Measurements from ENCODE around the gene ADAM15.

ADAM15 gene

DNA sequence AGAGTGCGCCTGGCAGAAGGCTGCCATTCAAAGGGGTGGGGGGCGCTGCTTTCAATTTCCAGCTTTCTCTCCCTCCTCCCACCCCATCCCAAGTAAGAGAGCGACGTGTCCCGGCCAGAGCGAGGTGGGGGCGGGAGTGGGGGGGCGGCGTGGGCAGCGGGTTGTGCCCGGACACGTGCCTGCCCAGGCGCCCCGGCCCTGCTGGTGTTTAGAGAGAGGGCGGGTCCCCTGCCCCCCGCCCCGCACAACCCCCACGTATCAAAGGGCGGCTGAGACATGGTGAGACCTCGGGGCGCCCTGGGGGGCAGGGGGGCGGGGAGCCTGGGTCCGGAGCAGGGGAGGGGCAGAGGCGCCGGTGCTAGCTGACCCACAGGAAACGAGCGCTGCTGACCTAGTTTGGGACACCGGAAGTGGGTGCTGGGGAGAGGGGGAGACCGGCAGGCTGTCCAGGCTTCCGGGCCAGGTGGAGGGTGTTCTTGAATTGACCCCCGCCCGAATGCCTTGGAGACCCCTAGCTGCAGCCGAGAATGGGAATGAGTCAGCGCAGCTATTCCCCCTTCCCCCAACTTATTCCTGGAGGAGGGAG, 47.3 kb upstream of the ADAM15 start:
- TF ChIP-seq, protein P1, sequence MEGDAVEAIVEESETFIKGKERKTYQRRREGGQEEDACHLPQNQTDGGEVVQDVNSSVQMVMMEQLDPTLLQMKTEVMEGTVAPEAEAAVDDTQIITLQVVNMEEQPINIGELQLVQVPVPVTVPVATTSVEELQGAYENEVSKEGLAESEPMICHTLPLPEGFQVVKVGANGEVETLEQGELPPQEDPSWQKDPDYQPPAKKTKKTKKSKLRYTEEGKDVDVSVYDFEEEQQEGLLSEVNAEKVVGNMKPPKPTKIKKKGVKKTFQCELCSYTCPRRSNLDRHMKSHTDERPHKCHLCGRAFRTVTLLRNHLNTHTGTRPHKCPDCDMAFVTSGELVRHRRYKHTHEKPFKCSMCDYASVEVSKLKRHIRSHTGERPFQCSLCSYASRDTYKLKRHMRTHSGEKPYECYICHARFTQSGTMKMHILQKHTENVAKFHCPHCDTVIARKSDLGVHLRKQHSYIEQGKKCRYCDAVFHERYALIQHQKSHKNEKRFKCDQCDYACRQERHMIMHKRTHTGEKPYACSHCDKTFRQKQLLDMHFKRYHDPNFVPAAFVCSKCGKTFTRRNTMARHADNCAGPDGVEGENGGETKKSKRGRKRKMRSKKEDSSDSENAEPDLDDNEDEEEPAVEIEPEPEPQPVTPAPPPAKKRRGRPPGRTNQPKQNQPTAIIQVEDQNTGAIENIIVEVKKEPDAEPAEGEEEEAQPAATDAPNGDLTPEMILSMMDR (IDR thresholded peaks at IDR 0.05; ENCODE audit: low read depth, low read length), result no peak
- in situ Hi-C loops (cut with HindIII; ENCODE audit: low sequenced_read_pairs), result no loop called here
- peak; percentile 35 for DNase-seq (ENCODE audit: low read depth, low spot score)
- peak overlapping the region; percentile 61 for H3K4me3 ChIP-seq (ENCODE audit: low read depth, low read length)

DNA sequence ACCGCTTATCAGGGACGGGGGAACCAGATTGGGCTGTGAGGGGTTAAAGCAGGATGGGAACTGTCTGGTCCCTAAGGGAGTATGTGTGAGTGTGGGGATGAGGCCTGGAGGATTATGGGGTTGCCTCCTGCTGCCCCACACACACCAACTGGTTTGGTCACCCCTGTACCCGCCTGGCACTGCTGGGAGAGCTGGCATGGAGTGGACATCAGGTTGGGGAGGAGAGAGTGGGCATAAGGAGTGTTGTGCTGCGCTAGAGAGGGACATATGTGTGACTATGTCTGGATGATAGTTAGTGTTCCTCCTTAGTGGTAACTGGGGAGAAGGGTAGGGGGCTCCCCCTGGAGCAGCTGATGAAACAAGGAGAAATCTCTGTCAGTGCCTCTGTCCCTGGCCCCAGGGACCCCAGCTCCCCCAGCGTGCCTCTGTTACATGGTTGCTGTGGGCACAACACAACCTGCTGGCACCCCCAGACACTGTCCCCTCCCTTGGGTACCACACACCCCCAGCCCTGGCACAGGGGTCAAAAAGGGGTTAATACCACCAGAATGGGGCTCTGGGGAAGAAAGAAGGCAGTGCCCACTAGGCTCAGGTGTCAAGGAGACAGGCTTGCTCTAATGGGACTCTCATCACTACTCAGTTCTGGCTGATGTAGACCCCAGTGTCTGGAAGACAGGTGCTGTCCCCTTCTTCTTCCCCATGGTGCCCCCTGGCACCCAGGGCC, 46.6 kb upstream of the ADAM15 start:
- peak overlapping the region; percentile 61 for H3K4me3 ChIP-seq (ENCODE audit: low read depth, low read length)
- TF ChIP-seq, protein P1 (IDR thresholded peaks at IDR 0.05; ENCODE audit: low read depth, low read length), result no peak
- in situ Hi-C loops (cut with HindIII; ENCODE audit: low sequenced_read_pairs), result no loop called here
- DNase-seq (ENCODE audit: low read depth, low spot score), result no peak

DNA sequence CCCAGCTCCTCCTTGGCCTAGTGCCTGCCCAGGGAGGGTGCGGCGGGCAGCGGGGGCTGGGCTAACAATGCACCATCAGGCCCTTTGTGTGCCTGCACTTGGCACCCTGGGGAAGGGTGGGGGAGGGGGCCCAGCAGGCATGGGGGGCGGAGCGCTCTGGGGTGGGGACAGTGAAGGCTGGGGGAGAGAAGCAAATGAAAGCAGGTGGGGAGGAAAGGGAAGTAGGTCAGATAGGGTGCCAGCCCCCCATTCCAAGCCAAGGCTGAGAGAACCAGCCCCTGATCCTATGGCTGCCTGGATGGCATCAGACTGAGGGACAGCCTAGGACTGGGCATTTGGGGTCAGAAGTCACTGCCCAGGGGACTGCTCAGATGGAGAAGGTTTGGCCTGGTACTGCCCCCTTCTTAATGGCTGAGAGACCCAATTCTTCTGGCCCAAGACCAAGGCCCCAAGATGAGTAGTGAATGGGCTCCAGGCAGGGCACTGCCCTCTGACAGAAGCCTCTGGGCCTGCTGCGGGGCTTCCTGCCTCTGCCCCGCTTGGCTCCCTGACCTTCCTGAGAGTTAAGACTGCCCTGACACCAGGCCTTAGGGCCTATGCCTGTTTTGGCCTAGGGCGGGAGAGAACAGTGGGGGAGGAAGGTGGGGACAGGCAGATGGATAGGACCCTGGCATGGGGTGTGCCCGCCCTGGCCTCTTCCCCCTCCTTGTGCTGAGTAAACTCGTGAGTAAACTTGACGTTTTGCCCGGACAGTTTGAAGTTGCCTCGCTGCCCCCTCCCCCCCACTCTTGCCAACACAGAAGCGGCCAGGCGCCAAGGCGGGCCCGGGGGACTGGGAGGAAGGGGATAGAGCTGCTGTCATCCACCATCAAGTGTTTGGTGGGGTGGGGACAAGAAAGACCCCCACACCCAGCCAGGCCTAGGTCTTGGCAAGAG, 45.8 kb upstream of the ADAM15 start:
- in situ Hi-C loops (cut with HindIII; ENCODE audit: low sequenced_read_pairs), result no loop called here
- DNase-seq (ENCODE audit: low read depth, low spot score), result no peak
- TF ChIP-seq, protein P1 (IDR thresholded peaks at IDR 0.05; ENCODE audit: low read depth, low read length), result no peak
- H3K4me3 ChIP-seq (ENCODE audit: low read depth, low read length), result no peak overlapping the region

- in situ Hi-C loops (cut with HindIII; ENCODE audit: low sequenced_read_pairs), result no loop called here
- TF ChIP-seq, protein P1 (IDR thresholded peaks at IDR 0.05; ENCODE audit: low read depth, low read length), result no peak
- DNase-seq (ENCODE audit: low read depth, low spot score), result no peak
- no peak overlapping the region for H3K4me3 ChIP-seq (ENCODE audit: low read depth, low read length)
Observed at GRCh38 chr1:155006601-155007101, 44.5 kb upstream of the ADAM15 start.

DNA sequence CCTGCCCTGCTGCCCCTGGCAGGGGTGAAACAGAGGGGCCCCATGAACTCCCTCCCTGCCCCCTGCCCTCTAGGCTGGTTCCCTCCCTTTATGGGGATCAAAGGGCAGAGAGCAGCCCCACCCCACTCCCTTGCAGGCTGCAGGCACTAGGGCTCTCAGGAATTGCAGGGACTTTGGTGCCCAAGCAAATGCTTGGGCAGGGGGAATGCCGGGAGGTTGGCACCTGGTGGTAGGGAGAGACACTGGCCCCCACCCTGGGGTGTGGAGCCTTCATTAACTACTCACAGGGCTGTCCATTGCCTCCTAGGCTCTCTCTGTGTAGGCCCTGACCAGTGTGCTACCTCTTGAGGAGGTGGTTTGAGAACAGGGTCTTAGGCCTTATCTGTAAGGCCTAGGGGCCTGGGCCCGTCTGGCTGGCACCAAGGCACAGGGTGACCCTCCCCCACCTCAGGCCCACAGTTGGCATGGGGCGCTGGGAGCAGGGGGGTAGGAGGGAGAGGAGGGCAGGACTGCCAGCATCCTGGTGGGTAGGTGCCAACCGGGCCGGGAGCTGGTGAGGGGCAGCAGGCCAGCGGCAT, 43.8 kb upstream of the ADAM15 start:
- in situ Hi-C loops (cut with HindIII; ENCODE audit: low sequenced_read_pairs), result no loop called here
- H3K4me3 ChIP-seq (ENCODE audit: low read depth, low read length), result no peak overlapping the region
- TF ChIP-seq, protein P1 (IDR thresholded peaks at IDR 0.05; ENCODE audit: low read depth, low read length), result no peak
- no peak for DNase-seq (ENCODE audit: low read depth, low spot score)
